Gastroesophageal sphincter (tissue), 4 donors: Measurements from ENCODE around the gene DNAJC10. TPM values are rescaled to one million over a fixed set of nuclear protein-coding genes. Genes with fewer than 3 reads are reported as not detected.
"Not testable (repeated sequence)": the region's sequence is repeated elsewhere in the genome, so short reads cannot be mapped to it uniquely, and the experiment has no call there.

Experiments used
- ATAC-seq: fragments of 150-250 bp; one replicate; pipeline ENCODE4 v1.9.1; 2016; ENCODE audit warnings: mild to moderate bottlenecking, moderate library complexity
- H3K27ac ChIP-seq, 4 donors: fragments of 200-600 bp; sonication (generic) in 3 of 4; 1 replicate in 3 of 4; 2 replicates in 1 of 4; pipeline ENCODE4 v1.5.1; 2016 to 2019
- H3K27me3 ChIP-seq: fragments of 200-600 bp; sonication (generic); one replicate; pipeline ENCODE4 v1.5.1; 2019
- H3K36me3 ChIP-seq, 2 donors: fragments of 200-600 bp; sonication (generic); one replicate each; pipeline ENCODE4 v1.5.1; 2019; ENCODE audit warnings: control low read depth in 1 of 2
- H3K4me1 ChIP-seq, 3 donors: fragments of 200-600 bp; sonication (generic); 1 replicate in 2 of 3; 2 replicates in 1 of 3; pipeline ENCODE4 v1.5.1; 2016 to 2019; ENCODE audit warnings: control low read depth in 2 of 3
- H3K4me3 ChIP-seq, 2 donors: fragments of 200-600 bp; sonication (generic); one replicate each; pipeline ENCODE4 v1.5.1; 2019; ENCODE audit warnings: mild to moderate bottlenecking in 1 of 2, moderate library complexity in 1 of 2
- H3K9me3 ChIP-seq, 3 donors: fragments of 200-600 bp; sonication (generic); one replicate each; pipeline ENCODE4 v1.5.1; 2017 to 2019; ENCODE audit warnings: control low read depth in 2 of 3
- EP300 ChIP-seq: sonication (generic); formaldehyde crosslinking; IDR thresholded peaks from one replicate; pipeline ENCODE4 v1.6.1; 2017; ENCODE audit warnings: antibody characterized with exemption, mild to moderate bottlenecking
- POLR2A ChIP-seq, 2 donors: fragments of 450-650 bp; IDR thresholded peaks; one replicate each; pipeline ENCODE4 v1.6.1; 2017; ENCODE audit warnings: antibody characterized with exemption in 2 of 2, mild to moderate bottlenecking in 2 of 2, moderate library complexity in 1 of 2
- POLR2AphosphoS5 ChIP-seq: sonication (generic); formaldehyde crosslinking; IDR thresholded peaks from one replicate; pipeline ENCODE4 v1.6.1; 2017; ENCODE audit warnings: antibody characterized with exemption
- WGBS, 2 donors: methylation state at CpG; one replicate each; pipeline ENCODE4 v1.1.5; 2018; ENCODE audit warnings: low coverage in 1 of 2; 5-methylcytosine and 5-hydroxymethylcytosine counted together
- total RNA-seq, 4 donors: library from RNA; depleted of rRNA; stranded (reverse); fragments of >200 nt; gene quantifications; one replicate each; pipeline ENCODE4 v1.1.0, GENCODE V29; 2016
- TF ChIP-seq, protein P1 (sequence below), 4 experiments: fragments of 200-600 bp in 2 of 4; fragments of 450-650 bp in 2 of 4; sonication (generic) in 1 of 4; IDR thresholded peaks; one replicate each; pipeline ENCODE4 v1.5.1; 2017 to 2019; ENCODE audit warnings: antibody characterized with exemption in 4 of 4, mild to moderate bottlenecking in 2 of 4, moderate library complexity in 2 of 4

DNAJC10 gene
- total RNA-seq, 4 donors from 2014 or later: 46.1 to 77.2 (median 54.0) TPM

DNA sequence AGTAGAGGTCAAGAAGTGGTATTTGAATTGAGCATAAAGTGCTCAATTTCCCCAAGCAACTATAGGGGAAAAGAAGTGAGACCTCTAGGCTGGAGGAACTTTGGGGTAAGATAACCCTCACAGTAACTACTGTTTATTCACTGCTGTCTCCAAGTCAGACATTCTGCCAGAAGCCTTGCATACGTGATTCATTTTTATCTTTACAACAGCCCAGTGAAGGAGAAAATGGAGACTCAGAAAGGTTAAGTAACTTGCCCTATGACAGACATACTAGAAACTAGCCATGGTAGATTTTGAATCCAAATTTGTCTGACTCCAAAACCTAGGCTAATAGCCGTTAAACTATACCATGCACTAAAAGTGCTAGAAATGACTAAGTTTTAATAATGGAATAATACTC lies 28.4 kb downstream of the DNAJC10 start:
- 58 to 71% methylated on average over 2 of the region's 2 CpGs for WGBS, 2 donors
- Histone ChIP-seq H3K4me3 (no peak overlapping the region), H3K36me3 (peaks cover 4 to 62% of the 10 kb centered on the region in 2 donors), H3K9me3 (no peaks in the 10 kb centered on the region), H3K4me1 (no peaks in the 10 kb centered on the region), H3K27me3 (no peaks in the 10 kb centered on the region), H3K27ac (no peak overlapping the region)
- no peak for ATAC-seq
- TF ChIP-seq EP300 (no peak), POLR2A (IDR thresholded peaks at IDR 0.05) (no peak), POLR2AphosphoS5 (no peak)
- TF ChIP-seq, protein P1, sequence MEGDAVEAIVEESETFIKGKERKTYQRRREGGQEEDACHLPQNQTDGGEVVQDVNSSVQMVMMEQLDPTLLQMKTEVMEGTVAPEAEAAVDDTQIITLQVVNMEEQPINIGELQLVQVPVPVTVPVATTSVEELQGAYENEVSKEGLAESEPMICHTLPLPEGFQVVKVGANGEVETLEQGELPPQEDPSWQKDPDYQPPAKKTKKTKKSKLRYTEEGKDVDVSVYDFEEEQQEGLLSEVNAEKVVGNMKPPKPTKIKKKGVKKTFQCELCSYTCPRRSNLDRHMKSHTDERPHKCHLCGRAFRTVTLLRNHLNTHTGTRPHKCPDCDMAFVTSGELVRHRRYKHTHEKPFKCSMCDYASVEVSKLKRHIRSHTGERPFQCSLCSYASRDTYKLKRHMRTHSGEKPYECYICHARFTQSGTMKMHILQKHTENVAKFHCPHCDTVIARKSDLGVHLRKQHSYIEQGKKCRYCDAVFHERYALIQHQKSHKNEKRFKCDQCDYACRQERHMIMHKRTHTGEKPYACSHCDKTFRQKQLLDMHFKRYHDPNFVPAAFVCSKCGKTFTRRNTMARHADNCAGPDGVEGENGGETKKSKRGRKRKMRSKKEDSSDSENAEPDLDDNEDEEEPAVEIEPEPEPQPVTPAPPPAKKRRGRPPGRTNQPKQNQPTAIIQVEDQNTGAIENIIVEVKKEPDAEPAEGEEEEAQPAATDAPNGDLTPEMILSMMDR (IDR thresholded peaks at IDR 0.05): no peak

DNA sequence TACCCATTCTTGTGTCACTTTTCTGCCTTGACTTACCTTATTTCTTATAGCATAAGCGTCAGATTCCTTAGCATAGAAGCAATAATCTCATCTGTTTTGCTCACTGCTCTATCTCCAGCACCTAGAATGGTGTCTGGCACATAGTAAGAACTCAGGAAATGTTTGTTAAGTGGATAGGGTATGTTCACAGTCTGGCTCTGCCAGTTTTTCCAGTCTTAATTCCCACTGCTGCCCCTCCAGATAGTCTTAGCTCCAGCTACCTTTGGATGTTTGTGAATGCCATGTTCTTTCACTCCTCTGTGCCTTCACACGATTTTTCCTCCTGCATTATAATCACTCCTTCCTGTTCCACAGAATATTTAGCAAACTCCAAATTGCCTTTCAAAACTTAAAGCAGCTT lies 29.0 kb downstream of the DNAJC10 start:
- peaks cover 4 to 67% of the 10 kb centered on the region in 2 donors for H3K36me3 ChIP-seq
- no peaks in the 10 kb centered on the region for H3K9me3 ChIP-seq
- no peak for ATAC-seq
- H3K4me1 ChIP-seq: no peaks in the 10 kb centered on the region
- WGBS, 2 donors: 83 to 89% methylated on average over 2 of the region's 2 CpGs
- TF ChIP-seq POLR2AphosphoS5: no peak
- TF ChIP-seq, protein P1 (IDR thresholded peaks at IDR 0.05): no peak
- TF ChIP-seq EP300: no peak
- TF ChIP-seq POLR2A (IDR thresholded peaks at IDR 0.05): no peak
- H3K27me3 ChIP-seq: no peaks in the 10 kb centered on the region
- H3K27ac ChIP-seq: no peak overlapping the region
- no peak overlapping the region for H3K4me3 ChIP-seq

DNA sequence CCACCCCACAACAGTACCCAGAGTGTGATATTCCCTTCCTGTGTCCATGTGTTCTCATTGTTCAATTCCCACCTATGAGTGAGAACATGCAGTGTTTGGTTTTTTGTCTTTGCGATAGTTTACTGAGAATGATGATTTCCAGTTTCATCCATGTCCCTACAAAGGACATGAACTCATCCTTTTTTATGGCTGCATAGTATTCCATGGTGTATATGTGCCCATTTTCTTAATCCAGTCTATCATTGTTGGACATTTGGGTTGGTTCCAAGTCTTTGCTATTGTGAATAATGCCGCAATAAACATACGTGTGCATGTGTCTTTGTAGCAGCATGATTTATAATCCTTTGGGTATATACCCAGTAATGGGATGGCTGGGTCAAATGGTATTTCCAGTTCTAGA lies 29.8 kb downstream of the DNAJC10 start:
- ATAC-seq: not testable (repeated sequence)
- H3K36me3 ChIP-seq: peaks cover 4 to 67% of the 10 kb centered on the region in 2 donors

DNA sequence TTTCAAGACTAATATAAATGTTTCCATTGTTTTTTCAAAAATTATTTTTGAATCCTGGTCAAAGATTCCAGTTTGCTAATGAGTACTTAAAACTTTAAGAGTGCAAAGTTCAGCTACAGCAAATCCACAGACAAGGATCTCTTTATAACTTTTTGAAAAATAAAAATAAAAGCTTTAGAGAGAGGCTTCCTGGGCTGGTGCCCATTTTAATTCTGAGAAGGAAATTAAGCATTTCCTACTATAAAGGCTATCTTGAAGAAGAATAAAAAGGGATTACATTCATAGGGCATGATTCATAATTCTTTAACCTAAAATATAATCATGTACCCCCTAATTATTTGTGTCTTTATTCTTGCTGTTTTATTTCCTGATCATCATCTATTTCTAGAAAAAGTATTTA lies 38.2 kb downstream of the DNAJC10 start:
- ATAC-seq: no peak
- no peaks in the 10 kb centered on the region for H3K4me1 ChIP-seq
- no peak overlapping the region for H3K27ac ChIP-seq
- TF ChIP-seq, protein P1 (IDR thresholded peaks at IDR 0.05): no peak
- TF ChIP-seq EP300: no peak
- no peak for TF ChIP-seq POLR2A (IDR thresholded peaks at IDR 0.05)
- TF ChIP-seq POLR2AphosphoS5: no peak
- peaks cover 0 to 92% of the 10 kb centered on the region in 2 donors for H3K36me3 ChIP-seq
- no peaks in the 10 kb centered on the region for H3K27me3 ChIP-seq
- no peaks in the 10 kb centered on the region for H3K9me3 ChIP-seq
- H3K4me3 ChIP-seq: no peak overlapping the region

More for the DNA sequence above, 29.8 kb downstream of the DNAJC10 start:
- not testable (repeated sequence) for H3K4me1 ChIP-seq, H3K27ac ChIP-seq, H3K4me3 ChIP-seq, H3K9me3 ChIP-seq, H3K27me3 ChIP-seq
- WGBS, 2 donors: 100% methylated on average over 1 to 3 of the region's 3 CpGs

DNA sequence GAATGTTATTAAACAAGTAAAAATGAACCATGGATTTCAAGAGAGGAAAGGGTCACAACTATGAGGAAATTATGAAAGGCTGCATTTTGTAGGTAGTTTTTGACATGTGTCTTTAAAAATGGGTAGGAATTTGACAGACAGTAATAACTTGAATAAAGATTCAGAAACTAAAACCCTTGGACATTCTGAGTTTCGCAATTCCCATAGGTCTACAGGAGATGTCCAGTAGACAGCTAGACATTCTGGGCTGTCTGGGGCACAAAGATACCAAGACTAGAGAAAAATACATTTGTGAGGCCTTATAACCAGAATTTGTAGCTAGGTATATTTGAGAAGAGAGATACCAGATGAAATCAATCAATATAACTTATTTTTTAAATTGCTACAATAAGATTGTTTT lies 42.3 kb downstream of the DNAJC10 start:
- 100% methylated on average over 1 of the region's 1 CpG for WGBS, 2 donors
- no peak for ATAC-seq
- Histone ChIP-seq H3K4me3 (no peak overlapping the region), H3K36me3 (peaks cover 0 to 77% of the 10 kb centered on the region in 2 donors), H3K27me3 (no peaks in the 10 kb centered on the region), H3K27ac (no peak overlapping the region), H3K4me1 (peaks cover 0 to 18% (median 3%) of the 10 kb centered on the region in 3 donors), H3K9me3 (no peaks in the 10 kb centered on the region)
- TF ChIP-seq, protein P1 (IDR thresholded peaks at IDR 0.05): no peak
- TF ChIP-seq POLR2A (IDR thresholded peaks at IDR 0.05): no peak
- no peak for TF ChIP-seq EP300
- no peak for TF ChIP-seq POLR2AphosphoS5
